GM19328 (cell line): ENCODE measurements around the gene HTR1D.

Experiments used
- ATAC-seq: cut with Tn5 transposase; IDR thresholded peaks from one replicate; pipeline ENCODE4 v1.9.1; 2021; ENCODE audit warnings: mild to moderate bottlenecking, moderate library complexity; ENCODE audit not compliant: unreplicated experiment

The HTR1D gene

DNA sequence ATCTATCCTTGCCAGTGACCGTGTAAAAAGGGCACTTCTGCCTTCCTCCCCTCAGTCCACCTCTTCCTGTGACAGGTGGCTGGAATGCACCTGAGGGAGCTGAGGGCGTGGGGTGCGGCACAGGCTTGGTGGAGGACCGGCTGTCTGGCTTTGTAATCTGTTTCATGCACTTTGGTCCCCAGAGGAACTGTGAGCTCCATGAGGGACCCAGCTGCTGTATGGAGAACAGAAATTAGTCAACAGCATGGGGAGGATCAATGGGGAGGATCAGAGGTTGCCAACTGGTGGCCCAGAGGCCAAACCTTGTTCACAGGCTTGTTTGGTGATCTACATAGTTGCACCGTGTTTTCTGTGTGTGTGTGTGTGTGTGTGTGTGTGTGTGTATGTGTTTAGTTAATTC is 29.7 kb downstream of the HTR1D start:
- ATAC-seq: no peak

DNA sequence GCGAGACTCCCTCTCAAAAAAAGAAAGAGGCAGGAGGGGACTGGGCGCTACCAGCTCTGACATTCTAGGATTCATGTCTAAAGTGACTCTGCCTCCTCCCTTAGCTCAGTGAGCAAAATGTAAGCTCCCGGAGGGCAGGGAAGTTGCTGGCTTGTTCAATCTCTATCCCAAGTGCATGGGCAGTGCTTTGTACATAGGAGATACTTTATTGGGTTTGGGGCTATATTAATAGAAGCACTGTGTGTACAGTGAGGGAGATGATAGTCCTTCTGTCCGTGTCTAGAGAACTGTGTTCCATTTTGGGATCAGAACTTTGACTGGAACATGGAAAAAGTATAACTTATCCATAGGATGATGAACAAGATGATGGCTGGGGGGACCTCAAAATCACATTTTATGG is 31.9 kb downstream of the HTR1D start:
- ATAC-seq: no peak

DNA sequence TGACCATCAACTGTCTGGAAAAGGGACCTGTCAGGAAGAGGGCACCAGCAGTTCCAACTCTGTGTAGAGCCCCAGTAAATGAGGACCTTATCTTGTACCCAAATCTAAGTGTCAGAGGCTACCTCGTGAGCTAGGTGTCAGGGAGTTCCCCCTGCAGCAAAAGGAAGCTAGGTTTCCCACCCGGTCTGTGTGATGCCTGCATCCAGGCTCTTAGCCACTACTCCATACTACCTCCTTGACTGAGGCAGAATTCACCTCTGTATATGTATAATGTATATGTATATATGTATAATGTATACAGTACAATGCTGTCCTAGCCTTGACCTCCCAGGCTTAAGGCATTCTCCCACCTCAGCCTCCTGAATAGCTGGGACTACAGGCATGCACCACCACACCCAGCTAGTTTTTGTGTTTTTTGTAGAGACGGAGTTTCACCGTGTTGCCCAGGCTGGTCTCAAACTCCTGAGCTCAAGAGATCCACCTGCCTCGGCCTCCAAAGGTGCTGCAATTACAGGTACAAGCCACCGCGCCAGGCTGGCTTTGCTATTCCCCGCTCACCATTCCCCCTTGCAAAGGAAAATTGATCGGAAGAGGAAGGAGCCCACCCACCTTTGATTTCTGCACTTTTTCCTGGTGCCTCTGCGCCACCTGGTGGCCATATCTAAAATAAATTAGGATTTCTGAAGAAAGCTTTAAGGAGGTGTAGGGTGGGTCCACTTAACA is 32.9 kb downstream of the HTR1D start:
- no peak for ATAC-seq

DNA sequence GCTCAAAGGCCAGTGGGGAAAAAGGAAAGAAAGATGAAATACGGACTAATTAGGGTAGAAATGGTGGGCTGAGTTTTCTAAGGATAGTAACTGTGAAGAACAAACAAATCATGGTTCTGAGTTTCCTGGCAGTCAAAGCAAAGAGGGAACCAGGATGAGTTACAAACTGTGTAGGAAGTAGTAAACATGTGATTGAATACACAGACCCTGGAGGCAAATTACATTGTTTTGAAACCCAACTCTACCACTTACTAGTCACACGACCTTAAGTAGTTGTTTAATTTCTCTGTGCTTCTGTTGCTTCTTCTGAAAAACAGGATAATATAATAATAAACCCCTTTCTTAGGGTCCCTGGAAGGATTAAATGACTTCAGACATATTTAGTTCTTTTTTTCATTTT is 37.4 kb downstream of the HTR1D start:
- ATAC-seq: no peak

DNA sequence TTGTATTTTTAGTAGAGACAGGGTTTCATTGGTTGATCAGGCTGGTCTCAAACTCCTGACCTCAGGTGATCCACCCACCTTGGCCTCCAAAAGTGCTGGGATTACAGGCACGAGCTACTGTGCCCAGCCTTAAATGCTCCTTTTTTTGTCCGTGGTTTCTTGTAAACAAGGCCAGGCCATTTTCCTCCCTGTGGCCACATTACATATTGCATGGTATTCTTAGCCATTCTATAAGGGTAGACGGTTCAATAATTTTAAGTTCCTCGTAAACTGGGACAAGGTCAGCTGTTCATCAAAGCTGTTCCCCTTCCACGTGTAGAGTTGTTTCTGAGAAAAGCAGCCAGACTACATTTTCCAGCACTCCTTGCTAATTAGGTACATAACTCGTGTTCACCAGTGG is 38.4 kb downstream of the HTR1D start:
- ATAC-seq: no peak

DNA sequence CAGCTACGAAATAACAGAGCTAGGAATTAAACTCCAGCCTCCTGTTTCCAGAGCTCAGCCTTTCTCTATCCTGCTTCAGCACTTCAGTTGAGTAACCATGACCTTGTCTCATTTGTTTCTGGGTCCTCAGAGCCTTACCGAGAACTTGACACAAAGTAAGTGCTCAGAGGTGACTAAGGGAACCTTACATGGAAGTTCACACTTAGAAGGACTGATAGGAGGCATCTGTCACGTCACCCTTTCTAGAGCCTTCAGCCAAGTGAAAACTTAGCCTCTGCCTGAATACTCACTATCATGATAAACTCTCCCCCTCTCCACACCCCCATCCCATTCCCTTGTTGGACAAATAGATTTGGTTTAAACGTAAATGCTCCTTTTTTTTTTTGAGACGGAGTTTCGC is 38.9 kb downstream of the HTR1D start:
- no peak for ATAC-seq

DNA sequence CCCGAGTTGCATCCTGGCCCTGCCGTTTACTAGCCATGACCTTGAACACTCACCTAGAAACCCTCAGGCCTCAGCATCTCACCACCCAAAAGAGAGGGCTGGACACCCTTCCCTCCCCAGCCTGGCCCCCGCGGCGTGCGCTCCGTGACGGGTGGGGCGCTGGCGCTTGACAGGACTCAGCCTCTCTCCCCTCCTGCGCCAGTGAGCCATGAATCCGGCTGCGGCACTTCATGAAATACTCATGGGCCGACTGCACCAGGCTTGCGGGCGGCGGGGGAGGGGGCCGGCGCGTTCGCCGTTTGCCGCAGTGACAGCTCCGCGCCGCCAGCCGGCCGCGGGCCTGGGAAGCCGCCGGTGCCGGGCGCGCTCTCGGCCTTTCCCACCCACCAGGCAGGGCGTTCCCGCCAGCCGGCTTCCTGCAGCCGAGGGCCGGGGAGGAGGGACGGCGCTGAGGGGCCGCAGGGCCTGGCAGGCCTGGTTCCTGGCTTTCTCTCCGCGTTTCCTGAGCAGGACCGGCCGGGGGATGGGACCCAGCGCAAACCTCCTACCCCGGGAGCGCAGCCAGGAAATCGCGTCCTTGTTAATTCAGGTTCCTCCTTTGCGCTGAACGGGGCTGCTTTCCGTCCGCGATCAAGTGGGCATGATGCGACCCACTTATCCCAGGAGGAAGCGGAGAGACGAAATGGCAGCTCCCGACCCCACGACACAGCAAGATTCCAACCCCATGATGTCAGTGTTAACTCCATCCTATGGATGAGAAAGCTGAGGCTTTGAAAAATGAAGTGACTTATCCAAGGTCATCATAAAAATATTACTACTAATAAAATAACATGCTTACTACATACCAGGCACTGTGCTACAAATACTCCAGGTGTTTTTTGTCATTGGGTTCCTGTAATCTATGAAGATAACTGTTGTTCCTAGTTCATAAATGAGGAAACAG is 39.6 kb downstream of the HTR1D start:
- no peak for ATAC-seq

DNA sequence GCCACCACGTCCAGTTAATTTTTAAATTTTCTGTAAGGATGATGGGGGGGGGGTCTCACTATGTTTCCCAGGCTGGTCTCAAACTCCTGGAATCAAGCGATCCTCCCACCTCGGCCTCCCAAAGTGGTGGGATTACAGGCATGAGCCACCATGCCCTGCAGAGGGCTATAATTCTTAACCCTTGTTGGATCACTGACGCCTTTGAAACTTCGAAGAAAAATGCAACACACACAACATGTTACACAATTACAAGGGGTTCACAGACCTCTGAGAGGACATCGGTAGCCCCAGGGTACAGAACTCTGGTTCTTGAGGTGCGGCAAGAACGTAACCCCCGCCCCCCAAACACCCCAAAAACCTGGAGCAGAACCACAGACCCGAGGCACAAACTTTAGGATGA is 40.3 kb downstream of the HTR1D start:
- ATAC-seq: no peak

DNA sequence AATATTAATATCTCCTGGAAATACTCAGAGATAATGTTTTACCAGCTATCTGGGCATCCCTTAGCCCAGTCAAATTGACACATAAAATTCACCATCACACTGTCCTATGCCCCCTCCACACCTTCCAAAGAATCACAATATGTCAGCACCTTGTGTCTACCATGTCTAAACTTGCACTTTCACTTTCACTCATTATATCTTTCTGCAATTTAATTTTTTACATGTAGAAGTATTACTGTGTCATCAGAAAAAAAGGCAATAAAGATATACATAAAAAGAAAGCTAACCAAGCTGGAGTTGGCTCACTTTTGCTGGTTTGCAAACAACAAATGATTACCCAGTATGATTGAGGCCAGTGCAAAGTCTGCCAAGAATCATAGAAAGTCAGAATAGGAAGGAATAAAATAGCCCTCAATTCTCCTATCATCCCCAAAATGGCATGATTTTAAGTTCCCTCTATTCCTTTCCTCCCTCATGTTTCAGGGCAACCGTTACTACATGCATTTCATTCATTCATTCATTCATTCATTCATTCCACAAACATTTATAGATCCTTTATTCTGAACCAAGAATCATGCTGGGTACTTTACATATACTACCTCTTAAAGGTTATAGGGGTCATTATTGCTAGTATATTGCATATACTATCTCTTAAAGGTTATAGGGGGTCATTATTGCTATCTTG is 42.7 kb downstream of the HTR1D start:
- ATAC-seq: no peak

DNA sequence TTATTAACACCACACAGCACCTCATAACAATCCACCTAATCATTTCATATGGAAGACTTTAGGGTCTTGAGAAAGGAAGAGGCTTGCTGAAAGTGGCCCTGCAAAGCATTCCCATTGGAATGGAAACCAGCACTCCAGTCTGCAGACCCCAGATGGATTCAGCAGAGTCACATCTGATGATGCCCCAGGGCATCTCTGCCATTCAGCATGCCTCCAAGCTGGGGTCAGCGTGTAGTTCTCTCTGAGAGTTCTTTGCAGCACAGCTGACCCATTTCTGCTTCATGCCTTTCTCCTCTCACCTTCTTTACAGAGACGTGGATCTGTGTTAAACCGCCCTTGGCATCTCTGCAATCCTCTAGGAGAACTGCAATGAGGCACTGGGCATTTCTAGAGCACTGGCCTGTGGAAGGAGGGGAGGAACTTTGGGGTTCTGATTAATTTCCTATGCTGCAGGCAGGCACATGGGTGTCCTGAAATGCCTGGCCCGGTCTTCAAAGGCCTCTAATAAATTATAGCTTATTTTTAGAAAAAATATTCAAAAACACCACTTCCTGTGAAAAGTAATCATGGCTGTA is 46.0 kb downstream of the HTR1D start:
- ATAC-seq: no peak

DNA sequence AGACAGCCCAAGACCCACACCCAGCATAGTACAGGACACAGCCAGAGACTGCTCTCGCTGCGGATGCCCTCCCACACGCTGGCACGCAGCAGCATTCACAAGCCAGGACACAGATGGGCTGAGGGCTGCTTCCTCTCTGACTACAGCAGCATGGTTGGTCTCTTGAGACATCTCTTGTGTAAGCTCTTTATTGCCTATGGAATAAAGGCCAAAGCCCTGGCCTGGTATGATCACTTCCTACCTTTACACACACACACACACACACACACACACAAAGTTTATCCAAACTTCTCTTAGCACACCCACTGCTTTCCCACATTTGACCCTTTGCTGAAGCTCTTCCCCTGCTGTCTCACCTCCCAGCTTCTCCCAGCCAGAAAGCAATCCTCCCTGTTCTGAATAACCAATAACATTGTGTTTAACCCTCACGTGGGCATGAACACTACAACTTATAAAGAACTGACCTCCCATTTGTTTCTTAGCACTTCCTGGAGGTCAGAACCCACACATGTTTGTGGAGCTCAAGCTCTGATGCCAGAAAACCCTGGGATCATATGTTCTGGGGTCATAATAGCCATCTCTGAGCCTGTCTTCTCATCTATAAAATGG is 47.5 kb downstream of the HTR1D start:
- ATAC-seq: no peak

DNA sequence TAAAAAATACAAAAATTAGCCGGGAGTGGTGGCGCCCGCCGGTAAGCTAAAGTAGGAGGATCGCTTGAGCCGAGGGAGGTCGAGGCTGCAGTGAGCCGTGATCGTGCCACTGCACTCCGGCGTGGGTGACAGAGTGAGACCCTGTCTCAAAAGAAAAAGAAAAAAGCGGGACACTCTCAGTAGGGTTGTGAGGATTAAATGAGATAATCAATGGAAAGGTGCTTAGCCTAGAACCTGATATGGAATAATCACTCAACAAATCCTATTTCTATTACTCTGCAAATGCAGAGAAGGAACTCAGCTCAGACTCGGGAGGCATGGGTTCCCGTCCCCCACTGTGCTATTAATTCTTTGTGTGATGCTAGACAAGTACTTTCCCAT is 48.1 kb downstream of the HTR1D start:
- ATAC-seq: no peak

DNA sequence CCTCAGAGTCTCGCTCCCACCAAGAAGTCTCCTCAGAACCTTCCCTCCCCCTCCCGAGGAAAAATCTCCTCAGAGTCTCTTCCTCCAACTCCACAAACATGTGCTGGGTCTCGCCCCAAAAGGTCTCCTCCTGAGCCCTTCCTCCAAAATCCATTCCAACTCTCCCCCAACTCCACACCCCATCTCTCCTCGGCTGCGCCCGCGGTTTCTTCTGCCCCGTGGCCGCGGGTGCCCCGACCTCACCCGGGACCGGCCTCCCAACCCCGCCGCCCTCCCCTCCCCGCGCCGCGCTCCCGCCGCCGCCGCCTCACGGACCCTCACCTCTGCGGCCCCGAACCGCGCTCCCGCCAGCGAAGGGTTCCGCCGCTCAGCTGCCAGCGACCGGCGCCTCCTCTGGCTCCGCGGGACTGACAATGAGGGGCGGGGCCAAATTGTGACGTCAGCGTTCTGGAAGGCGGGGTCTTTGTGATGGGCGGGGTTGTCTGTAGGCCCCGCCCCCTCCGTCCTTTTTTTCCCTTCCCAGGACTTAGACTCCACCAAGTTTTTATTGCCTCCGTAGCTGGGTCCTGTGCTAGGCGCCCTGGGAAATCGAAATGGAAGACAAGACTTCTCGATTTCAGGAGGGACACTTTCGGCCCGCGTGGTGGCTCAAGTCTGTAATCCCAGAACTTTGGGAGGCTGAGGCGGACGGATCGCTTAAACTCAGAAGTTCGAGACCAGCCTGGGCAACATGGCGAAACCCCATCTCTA is 48.7 kb downstream of the HTR1D start, which contains the start of gene LUZP1:
Gene LUZP1 (minus strand): TSS at position 412 of the 750 bp plus-strand sequence.
- ATAC-seq: peak; percentile 62

DNA sequence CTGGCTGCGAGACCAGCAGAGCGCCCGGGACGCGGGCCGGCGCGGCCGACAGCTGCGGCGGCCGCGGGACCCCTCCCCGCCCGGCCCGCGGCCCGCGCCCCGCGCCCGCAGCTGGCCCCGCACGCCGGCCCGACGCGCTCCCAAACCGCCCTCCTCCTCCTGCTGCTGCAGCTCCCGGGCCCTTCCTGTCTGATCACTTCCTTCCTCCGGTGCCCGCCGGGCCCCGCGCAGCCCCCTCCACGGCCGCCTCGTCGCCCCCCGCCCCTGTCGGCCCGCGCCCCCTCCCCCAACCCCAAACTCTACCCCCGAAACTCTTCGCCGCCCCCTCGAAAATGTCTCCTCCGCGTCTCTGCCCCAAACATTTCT is 49.2 kb downstream of the HTR1D start:
- no peak for ATAC-seq

DNA sequence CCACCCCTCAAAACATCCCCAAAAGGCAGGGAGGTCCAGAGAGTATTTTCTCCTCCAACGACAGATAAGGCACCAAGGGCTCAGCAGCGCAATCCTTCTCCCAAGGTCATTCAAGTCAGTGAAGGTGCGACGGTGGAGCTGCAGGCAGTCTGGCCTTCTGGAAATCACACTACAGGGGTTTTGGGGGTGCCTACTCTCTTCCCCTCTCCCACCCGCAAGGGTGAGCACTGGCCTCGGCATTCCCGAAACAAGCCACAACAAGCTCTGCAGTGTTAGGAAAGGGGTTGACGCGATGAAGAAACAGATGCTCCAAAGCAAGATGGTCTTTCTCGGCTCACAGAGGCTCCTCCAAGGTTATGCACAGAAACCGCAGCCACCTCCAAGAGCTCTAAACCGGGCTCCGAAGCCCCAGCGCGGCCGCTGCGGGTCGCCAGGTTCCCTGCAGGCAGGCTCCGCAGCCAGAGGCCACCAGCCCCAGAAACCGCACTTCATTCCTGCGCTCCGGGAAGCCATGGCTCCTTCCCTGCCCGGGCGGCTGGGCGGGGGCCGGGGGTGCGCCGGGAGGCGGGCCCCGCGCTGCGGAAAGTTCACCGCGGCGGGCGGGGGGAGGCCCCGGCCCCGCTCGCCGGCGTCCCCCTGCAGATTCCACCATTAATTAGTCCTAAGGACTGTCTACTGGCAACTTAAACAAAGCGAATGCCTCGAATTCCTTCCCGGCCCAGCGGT is 49.8 kb downstream of the HTR1D start:
- ATAC-seq: no peak

DNA sequence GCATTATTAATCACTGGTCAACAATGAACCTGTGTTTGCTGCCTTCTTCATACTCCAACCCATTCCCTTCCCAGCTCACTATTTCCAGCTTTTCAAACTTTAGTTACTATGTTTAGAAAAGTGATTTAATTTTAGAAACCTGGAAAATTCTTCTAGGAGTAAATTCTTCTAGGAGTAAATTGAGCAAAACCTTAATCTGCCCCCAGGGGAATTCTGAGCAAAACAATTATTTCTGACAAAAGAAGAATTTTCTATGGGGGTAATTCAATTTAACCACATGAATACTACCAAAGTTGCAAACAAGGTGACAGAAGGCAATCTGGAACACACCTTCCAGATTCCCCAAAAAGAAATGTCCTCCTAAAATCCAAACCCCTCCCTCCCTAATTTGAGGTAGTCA is 50.4 kb downstream of the HTR1D start:
- no peak for ATAC-seq

DNA sequence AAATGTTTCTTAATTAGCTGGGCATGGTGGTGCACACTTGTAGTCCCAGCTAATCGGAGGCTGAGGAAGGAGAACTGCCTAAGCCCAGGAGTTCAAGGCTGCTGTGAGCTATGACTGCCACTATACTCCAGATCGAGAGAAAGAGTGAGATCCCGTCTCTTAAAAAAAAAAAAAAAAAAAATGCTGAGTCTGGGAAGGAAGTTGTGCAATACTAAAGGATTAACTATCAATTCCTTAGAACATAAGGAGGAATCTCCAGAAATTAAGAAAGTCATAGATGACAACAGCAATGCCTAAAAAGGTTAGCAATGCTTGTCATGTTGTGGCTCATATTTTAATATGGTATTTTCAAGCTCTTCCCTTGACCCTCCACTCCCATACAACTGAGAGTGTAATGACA is 53.9 kb downstream of the HTR1D start:
- ATAC-seq: no peak

DNA sequence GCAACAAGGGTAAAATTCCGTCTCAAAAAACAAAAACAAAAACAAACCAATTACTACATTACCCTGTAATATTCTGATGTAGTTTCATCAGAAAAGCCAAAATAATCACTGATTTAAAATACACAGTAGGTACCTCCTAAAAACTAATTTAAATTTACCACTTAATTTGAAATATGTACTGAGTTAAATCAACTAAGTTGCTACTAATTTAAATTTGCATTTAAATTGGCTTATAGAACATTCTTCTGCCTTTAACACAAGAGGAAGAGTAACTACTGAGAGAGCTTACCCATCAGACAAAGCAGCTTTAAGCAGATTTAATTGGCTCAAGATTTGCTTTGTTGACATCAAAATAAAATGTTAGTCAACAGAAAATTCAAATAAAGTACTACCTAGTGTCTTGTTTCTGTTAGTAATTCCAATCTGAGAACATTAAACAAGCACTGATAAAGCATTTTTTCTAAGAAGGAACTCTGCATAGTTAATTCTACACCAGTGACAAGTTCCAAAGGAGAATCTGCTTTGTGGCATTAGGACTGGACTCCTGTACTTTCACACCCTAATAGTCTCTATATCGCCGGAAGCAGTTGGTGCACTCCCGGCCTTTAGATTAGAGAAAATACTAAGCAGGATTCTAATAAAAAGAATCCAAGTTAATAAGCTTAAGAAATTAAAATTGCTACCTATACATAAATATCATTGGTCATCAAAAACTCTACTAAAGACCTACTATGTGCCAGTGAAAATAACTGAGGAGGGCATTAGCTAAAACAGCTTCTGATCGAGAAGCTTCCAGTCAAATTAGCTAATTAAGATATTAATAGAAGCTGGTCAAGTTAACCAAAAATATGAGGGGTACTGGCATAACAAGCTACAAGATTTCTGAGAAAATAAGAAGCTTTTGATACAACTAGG is 57.1 kb downstream of the HTR1D start:
- no peak for ATAC-seq

DNA sequence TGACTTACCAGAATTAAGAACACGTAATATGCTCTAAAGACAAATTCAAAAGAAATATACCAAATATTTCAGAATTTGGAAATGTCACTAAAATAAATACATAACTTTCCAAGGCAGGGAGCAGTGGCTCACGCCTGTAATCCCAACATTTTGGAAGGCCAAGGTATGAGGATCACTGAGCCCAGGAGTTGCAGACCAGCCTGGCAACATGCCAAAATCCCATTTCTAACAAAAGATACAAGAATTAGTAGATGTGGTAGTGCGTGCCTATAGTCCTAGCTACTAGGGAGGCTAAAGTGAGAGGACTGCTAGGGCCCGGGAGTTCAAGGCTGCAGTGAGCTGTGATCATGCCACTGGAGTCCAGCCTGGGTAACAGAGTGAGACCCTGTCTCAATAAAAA is 60.4 kb downstream of the HTR1D start:
- ATAC-seq: no peak
